CD4-positive, alpha-beta T cell treated with Interleukin-4 for 4 hours (primary cell): ENCODE results near the gene GJC2.

Experiments
- DNase-seq: peaks from one replicate; pipeline ENCODE4 v3.0.0-alpha.2; 2020

GJC2 gene

DNA sequence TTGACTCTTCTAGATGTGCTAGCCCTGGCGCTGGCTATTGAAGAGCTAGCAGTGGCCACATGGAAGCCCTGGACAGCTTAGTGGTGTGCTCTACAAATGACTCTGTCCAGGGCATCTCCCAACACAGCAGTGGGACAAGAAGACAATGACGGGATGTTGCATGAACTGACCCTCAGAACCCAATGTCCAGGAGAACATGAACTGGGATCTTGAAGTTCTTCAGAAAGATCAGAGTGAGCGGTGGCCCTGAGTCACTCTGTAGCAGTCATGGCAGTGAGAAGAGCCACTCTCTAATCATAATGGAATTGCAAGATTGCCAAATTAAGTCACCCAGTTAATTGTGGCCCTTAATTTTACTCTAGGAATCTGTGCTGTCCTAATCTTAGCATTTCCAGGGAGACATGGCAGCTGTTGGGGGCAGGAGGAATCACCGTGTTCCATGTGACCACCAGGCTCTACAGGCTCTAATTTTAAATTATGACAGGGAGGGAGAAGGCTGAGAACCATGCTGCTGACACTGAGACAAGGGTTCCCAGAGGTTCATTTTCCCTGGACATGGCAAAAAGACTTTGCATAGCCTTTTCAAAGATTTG lies 47.9 kb downstream of the GJC2 start:
- no peak for DNase-seq

DNA sequence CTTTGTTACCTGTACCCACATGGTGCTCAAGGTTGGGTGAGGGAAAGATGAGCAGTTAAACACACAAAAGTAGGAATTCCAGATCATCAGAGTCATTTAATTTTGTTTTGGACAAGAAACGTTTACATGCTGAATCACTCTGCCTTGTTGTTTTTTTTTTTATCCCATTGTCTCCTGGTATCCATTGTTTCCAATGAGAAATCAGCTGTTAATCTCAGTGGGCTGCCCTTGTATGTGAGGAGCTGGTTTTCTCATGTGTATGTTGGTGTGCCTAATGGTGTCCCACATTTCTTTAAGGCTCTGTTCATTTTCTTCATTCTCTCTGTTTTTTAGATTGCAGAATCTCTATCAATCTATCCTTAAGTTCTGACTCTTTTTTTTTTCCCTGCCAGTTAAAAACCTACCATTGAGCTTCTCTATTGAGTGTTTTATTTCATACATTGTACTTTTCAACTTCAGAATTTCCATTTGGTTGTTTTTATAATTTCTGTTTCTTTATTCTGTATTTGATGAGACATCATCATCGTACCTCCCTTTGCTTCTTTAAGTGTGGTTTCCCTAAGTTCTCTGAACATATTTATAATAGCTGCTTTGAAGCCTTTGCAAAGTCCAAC lies 49.4 kb downstream of the GJC2 start:
- no peak for DNase-seq

DNA sequence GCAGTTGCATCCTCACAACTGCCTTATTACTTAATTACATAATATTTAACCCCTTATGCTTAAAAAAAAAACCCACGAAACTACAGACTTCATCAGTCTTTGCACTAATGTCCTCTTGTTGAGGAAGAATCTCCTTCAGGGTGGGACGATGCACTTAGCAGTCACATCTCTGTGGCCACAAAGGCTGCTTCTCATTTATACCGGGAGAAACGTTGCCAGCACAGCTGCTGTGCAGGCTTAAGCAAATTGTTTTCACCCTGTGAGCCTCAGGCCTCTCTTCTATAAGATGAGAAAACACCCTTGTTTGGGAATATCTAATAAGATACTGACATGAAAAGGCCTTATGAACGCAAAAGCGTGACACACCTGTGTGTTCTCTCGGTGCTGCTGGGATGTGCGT lies 55.2 kb downstream of the GJC2 start:
- DNase-seq, result no peak

DNA sequence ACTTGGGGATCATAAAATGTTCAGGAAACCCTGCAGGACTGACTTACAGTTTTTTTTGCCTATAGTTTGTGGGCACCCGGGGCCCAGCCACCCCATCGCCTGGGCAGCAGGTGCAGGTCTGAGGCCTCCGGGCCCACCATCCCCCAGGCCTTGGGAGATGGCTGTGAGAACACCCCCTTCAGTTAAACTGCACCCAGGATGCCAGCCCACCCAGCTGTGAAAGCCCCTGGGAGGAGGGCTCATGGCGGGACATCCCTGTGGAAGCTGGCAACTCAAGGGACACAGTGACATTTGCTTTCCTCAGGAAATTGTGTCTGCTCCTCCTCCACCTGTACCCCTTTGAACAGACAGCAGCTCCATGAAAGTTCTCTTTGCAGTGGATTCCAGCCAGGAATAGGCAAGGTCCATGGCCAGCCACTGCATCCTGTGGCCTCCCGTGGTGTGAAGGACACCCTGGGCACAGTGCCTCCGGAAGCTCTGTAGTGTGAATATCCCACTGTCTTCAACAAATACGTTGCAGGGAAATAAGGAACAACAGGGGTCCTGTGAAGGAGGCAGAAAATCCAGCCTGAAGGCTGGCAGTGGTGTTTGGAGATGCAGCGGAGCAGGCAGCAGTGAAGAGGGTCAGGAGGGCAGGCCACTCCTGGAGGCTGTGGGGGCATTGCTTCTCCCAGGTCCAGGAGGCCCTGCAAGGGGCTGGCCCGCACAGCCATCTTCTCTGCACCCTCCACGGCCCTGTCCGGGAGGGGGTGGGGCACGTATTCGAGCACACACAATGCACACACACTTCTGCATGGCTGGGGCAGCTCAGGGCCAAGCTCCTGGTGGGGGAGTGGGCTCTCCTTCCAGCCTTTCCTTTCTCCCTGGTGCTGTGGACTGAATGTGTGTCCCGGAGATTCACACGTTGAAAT lies 56.1 kb downstream of the GJC2 start:
- no peak for DNase-seq

DNA sequence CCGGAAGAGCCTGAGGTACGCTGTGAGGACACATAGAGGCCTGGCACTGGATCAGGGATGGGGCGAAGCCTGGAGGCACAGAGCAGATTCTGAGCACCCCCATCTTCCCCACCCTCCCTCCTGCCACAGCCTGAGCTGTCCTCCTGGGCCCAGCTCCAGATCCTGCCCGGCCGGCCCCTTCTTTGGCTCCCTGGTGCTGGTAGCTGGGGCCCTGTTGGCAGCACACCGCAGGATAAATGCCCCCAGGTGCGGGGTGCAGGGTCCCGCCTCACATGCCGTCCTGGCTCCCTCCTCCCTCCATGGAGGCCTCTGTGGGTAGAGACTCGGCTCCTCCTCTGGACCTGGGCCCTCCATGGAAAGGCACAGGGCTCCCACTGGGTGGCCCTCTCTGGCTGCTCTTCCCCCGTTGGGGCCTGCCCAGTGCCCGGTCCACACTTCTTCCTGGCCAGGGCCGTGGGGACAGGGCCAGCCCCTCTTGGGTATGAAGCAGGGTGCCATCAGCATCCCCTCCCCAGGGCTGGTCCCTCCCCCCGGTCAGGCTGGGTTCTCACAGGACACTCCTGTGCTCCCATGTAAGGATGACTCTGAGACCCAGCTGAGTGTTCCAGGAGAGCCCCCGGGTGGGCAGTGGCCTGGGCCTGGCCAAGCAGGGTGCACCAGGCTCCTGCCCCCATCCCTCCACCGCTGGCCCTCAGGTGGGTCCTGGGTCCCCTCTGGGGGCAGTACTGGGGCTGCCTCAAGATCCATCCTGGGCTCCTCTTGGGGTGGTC lies 57.0 kb downstream of the GJC2 start:
- no peak for DNase-seq

DNA sequence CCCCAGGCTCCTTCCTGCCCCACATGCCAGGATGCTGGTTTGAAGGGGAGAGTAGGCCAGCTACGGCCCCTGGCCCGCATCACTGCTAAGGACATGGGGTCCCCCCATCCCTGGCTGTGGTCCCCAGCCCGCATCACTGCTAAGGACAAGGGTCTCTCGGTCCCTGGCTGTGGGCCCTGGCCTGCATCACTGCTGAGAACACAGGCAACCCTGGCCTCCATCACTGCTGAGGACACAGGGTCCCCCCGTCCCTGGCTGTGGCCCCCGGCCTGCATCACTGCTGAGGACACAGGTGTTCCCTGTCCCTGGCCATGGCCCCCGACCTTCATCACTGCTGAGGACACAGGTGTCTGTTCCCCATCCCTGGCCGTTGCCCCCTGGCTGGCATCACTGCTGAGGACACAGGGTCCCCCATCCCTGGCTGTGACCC lies 57.7 kb downstream of the GJC2 start:
- no peak for DNase-seq

DNA sequence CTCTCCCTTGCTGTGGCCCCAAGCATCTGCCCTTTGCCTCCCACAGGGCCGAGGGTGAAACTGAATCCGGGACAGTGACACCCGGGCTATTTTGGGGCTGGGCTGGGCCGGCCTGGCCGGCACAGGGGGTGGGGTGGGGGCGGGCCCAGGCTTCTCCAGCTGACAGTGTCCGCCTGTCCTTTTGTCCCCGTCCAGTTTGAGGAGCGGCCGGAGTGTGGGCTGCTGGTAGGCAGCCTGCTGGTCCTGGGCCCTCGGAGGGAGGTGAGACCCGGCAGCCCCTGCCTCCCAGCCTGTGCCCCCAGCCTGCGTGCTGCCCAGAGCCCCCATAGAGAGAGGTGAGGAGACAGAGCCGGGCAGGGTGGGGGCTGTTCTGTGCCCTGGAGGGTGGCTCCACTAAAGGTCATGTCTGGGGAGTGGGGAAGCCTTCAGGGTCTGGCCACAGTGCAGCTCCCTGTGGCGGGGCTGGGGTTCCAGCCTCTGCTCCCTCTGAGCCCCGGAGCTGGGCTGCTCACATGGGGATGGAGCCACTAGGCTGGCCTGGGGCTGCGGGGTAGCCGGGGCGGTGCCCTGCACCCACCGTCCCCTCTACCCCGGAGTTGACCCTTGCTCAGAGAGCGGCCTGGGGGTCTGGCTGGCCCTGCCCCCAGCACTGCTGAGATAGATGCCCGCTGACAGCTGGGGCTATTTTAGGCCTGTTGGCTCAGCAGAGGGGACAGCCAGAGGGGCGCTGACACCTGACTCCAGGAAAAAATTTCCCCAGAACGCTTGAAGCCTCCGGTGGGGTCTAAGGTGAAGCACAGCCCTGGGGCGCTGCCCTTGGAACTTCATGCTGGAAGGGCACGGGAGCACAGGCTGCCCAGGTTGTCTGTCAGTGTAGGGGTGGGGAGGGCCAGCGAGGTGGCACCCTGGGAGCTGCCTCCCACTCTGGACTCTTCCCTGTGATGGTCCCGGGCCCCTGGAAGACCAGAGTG lies 58.4 kb downstream of the GJC2 start, which contains the start of gene OBSCN:
Gene OBSCN, plus strand, starts transcription at position 194 of the 971 bp plus-strand sequence. CDS start 3,740 bp downstream, outside the sequence.
- no peak for DNase-seq

DNA sequence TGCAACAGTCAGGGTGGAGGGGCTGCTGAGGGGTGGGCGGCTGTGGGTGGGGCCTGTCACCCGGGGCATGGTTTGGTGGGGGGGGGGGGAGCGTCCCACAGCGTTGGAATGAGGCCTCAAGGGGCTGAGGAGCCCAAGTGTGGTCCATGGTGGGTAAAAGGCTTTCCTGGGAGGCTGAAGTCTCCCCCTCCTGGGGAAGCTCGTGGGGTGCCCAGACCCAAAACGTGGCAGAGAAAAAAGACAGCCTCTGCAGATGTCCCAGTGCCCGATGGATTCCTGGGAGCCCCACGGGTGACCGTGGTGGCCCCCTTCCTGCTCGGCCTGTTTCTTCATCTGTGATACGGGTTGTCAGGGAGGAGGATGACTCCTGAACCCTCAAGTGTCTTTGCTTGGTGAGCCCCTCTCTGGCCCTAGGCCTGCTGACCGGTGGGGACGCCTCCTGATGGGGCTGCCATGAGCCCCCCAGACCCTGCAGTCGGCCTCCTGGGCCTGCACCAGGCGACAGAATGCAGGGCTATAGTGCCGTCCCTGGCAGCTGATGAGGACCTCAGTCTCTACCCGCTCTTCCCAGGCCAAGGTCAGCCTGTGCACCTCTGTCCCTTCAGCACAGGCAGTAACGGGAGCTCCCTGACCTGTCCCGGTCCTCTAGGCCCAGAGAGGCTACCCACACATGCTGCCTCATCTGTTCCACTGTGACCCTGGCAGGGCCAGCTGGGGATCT lies 59.3 kb downstream of the GJC2 start:
- no peak for DNase-seq
